GM12878 (cell line): Measurements from ENCODE around the gene IQCH. TPM values are rescaled to one million over a fixed set of nuclear protein-coding genes. Genes with fewer than 3 reads are reported as not detected.

Experiments
- ATAC-seq: fragments of 200-7000 bp; cut with Tn5 transposase; 3 replicates; pipeline ENCODE4 v1.9.1; 2020; ENCODE audit warnings: mild to moderate bottlenecking, moderate library complexity
- BruUV-seq: library from RNA; stranded (reverse); fragments of 400-500 nt; replicated peaks from 2 replicates; lab custom pipeline; 2021; lab: Mats Ljungman, UMichigan
- CTCF ChIA-PET: fragments of 300-600 bp; sonication (Branson Sonifier 250); formaldehyde crosslinking; extraction: SDS; loops from one replicate; lab custom pipeline; 2021; ENCODE audit warnings: inconsistent platforms; lab: Yijun Ruan, JAX
- POLR2A ChIA-PET: fragments of 350-600 bp; formaldehyde crosslinking; extraction: SDS; loops from one replicate; lab custom pipeline; 2021; ENCODE audit warnings: inconsistent platforms; lab: Charles Lee
- RAD21 ChIA-PET: fragments of 300-600 bp; sonication (Branson Sonifier 250); formaldehyde crosslinking; loops from one replicate; lab custom pipeline; 2023; ENCODE audit warnings: antibody characterized with exemption; ENCODE audit not compliant: unreplicated experiment; lab: Charles Lee
- SMC1A ChIA-PET: fragments of 300-600 bp; sonication (Branson Sonifier 250); formaldehyde crosslinking; loops from one replicate; lab custom pipeline; 2023; ENCODE audit not compliant: unreplicated experiment, uncharacterized antibody; lab: Charles Lee
- DNase-seq: peaks from one replicate; pipeline ENCODE4 v3.0.0-alpha.2; 2011; ENCODE audit warnings: low read depth, low spot score
- FAIRE-seq: peaks from 3 replicates; lab custom pipeline; 2011; peaks lifted over from hg19 to GRCh38; lab: Jason Lieb, UNC
- H2AFZ ChIP-seq: 2 replicates; pipeline ENCODE4 v1.6.0; 2011; ENCODE audit warnings: low read depth, low read length, control low read depth; ENCODE audit not compliant: control insufficient read depth
- H3K27ac ChIP-seq: 2 replicates; pipeline ENCODE4 v1.5.1; 2011; ENCODE audit warnings: control low read depth; ENCODE audit not compliant: control insufficient read depth, insufficient read depth
- H3K27me3 ChIP-seq, 2 experiments: replicated peaks in 1 of 2; 2 replicates each; pipeline versions ENCODE4 v1.6.0 to v1.6.1; 2011; ENCODE audit warnings: low read length in 1 of 2; ENCODE audit not compliant: control insufficient read depth in 2 of 2, insufficient read depth in 2 of 2
- H3K36me3 ChIP-seq, 2 experiments: 2 replicates each; pipeline ENCODE4 v1.5.1; 2011; ENCODE audit warnings: low read length in 1 of 2; ENCODE audit not compliant: control insufficient read depth in 2 of 2, insufficient read depth in 2 of 2
- H3K4me1 ChIP-seq: 2 replicates; pipeline ENCODE4 v1.6.1; 2011; ENCODE audit warnings: mild to moderate bottlenecking, low read length, moderate library complexity, mixed read lengths; ENCODE audit not compliant: control insufficient read depth, insufficient read depth
- H3K4me2 ChIP-seq: 2 replicates; pipeline ENCODE4 v1.6.0; 2011; ENCODE audit warnings: control low read depth; ENCODE audit not compliant: control insufficient read depth, insufficient read depth
- H3K4me3 ChIP-seq: fragments of 200-600 bp; sonication (generic); 2 replicates; pipeline ENCODE4 v1.5.1; 2016
- H3K79me2 ChIP-seq: 2 replicates; pipeline ENCODE4 v1.6.0; 2011; ENCODE audit warnings: low read length; ENCODE audit not compliant: control insufficient read depth, insufficient read depth
- H3K9ac ChIP-seq: 2 replicates; pipeline ENCODE4 v1.8.0; 2011; ENCODE audit warnings: low read length, control low read depth, mixed read lengths; ENCODE audit not compliant: control insufficient read depth, insufficient read depth
- H3K9me3 ChIP-seq: replicated peaks from 3 replicates; pipeline ENCODE4 v1.5.1; 2011; ENCODE audit warnings: mild to moderate bottlenecking, low read length; ENCODE audit not compliant: control insufficient read depth, insufficient read depth
- H4K20me1 ChIP-seq: 2 replicates; pipeline ENCODE4 v1.6.0; 2011; ENCODE audit not compliant: control insufficient read depth, insufficient read depth
- BCL11A ChIP-seq: IDR thresholded peaks from 2 replicates; pipeline ENCODE4 v1.6.1; 2011; ENCODE audit warnings: low read depth, low read length
- BHLHE40 ChIP-seq, 2 experiments: fragments of 450-650 bp in 1 of 2; IDR thresholded peaks; 2 replicates each; pipeline ENCODE4 v1.6.1; 2011 to 2017; ENCODE audit warnings: low read depth in 2 of 2, borderline replicate concordance in 1 of 2, improper control_type of control experiment in 1 of 2, low read length in 1 of 2, mild to moderate bottlenecking in 1 of 2
- E2F4 ChIP-seq: IDR thresholded peaks from 2 replicates; pipeline ENCODE4 v1.6.1; 2012; ENCODE audit warnings: low read depth, low read length, improper control_type of control experiment
- ETV6 ChIP-seq, 2 experiments: fragments of 450-650 bp in 1 of 2; IDR thresholded peaks in 1 of 2; conservative IDR thresholded peaks in 1 of 2; 2 replicates each; pipeline ENCODE4 v1.6.1; 2014; ENCODE audit warnings: antibody characterized with exemption in 1 of 2, borderline replicate concordance in 1 of 2, low read depth in 1 of 2, mild to moderate bottlenecking in 1 of 2, moderate library complexity in 1 of 2
- NFYA ChIP-seq: IDR thresholded peaks from 2 replicates; pipeline ENCODE4 v1.6.1; 2011; ENCODE audit warnings: low read depth, mild to moderate bottlenecking, low read length, improper control_type of control experiment, borderline replicate concordance
- RUNX3 ChIP-seq: IDR thresholded peaks from 2 replicates; pipeline ENCODE4 v1.6.1; 2012; ENCODE audit warnings: low read length, inconsistent platforms
- SMARCA5 ChIP-seq: fragments of 450-650 bp; IDR thresholded peaks from 2 replicates; pipeline ENCODE4 v1.6.1; 2017; ENCODE audit warnings: mild to moderate bottlenecking
- SREBF2 ChIP-seq: IDR thresholded peaks from 2 replicates; pipeline ENCODE4 v1.6.1; 2012; ENCODE audit warnings: mild to moderate bottlenecking, low read length
- TBL1XR1 ChIP-seq: IDR thresholded peaks from 2 replicates; pipeline ENCODE4 v1.6.1; 2012; ENCODE audit warnings: low read depth, low read length, improper control_type of control experiment
- ZNF384 ChIP-seq: IDR thresholded peaks from 2 replicates; pipeline ENCODE4 v1.6.1; 2012; ENCODE audit warnings: low read depth, mild to moderate bottlenecking, low read length, improper control_type of control experiment, borderline replicate concordance
- in situ Hi-C: fragments of 300-500 bp; cut with MboI; formaldehyde crosslinking; loops from 9 replicates; pipeline ENCODE4 v1.14.3; 2018; ENCODE audit warnings: mixed read lengths
- intact Hi-C: fragments of 100-400 bp; cut with micrococcal nuclease; formaldehyde crosslinking; loops from one replicate; pipeline ENCODE4 v1.14.2; 2022; ENCODE audit not compliant: unreplicated experiment
- polyA plus RNA-seq, 11 experiments: library from polyadenylated mRNA; depleted of rRNA in 4 of 11; unstranded in 6 of 11; stranded (reverse) in 5 of 11; fragments of >200 nt; fragmentation: Nextera tagmentation in 4 of 11; fragmentation: Illumina TruSeq in 1 of 11; extraction: Ambion mirVana in 4 of 11; extraction: Trizol in 1 of 11; gene quantifications; 1 replicate in 1 of 11; 2 replicates in 10 of 11; pipeline versions ENCODE4 v1.2.1 to v1.2.3, GENCODE V29; 2011 to 2016; ENCODE audit warnings: inconsistent platforms in 2 of 11, missing spikeins in 2 of 11, low read depth in 1 of 11
- total RNA-seq, 4 experiments: library from RNA; depleted of rRNA in 3 of 4; stranded (reverse); fragments of >200 nt in 3 of 4; fragmentation: Illumina TruSeq in 1 of 4; extraction: Trizol in 1 of 4; gene quantifications; 2 replicates each; pipeline versions ENCODE4 v1.2.1 to v1.2.3, GENCODE V29; 2013 to 2021
- TF ChIP-seq, protein P1 (sequence below): fragments of 150-350 bp; IDR thresholded peaks from 2 replicates; pipeline ENCODE4 v1.6.1; 2016; ENCODE audit warnings: low read depth, low read length
- TF ChIP-seq, protein P2 (sequence below): fragments of 450-650 bp; IDR thresholded peaks from 2 replicates; pipeline ENCODE4 v1.6.1; 2017; ENCODE audit warnings: borderline replicate concordance
- TF ChIP-seq, protein P3 (sequence below): fragments of 450-650 bp; IDR thresholded peaks from 2 replicates; pipeline ENCODE4 v1.6.1; 2016; ENCODE audit warnings: mild to moderate bottlenecking

IQCH gene
- total and polyA plus RNA-seq, 10 of the 15 experiments (the other 5 are each of a cell fraction or from before 2014, with no cell fraction given), result 0.29 to 1.3 (median 0.99) TPM

DNA sequence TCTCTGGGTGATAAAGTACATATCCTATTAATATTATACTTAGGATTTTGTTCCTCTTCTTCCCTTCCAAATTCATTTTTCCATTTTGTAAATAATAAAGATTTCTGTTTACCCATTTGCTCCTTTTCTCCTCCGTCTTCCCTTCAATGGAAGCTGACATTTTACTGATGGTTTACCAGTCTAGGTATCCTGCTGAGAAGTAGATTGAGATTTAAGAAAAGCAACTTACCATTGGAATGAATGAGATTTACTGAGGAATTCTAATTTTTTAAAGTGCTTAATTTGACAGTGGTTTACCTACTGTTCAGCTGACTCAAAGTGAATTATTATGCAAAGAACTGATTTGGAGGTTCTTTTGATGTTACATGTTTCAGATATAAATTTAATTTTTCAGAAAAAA lies 268.7 kb downstream of the IQCH start (continued):
- TF ChIP-seq, protein P1, sequence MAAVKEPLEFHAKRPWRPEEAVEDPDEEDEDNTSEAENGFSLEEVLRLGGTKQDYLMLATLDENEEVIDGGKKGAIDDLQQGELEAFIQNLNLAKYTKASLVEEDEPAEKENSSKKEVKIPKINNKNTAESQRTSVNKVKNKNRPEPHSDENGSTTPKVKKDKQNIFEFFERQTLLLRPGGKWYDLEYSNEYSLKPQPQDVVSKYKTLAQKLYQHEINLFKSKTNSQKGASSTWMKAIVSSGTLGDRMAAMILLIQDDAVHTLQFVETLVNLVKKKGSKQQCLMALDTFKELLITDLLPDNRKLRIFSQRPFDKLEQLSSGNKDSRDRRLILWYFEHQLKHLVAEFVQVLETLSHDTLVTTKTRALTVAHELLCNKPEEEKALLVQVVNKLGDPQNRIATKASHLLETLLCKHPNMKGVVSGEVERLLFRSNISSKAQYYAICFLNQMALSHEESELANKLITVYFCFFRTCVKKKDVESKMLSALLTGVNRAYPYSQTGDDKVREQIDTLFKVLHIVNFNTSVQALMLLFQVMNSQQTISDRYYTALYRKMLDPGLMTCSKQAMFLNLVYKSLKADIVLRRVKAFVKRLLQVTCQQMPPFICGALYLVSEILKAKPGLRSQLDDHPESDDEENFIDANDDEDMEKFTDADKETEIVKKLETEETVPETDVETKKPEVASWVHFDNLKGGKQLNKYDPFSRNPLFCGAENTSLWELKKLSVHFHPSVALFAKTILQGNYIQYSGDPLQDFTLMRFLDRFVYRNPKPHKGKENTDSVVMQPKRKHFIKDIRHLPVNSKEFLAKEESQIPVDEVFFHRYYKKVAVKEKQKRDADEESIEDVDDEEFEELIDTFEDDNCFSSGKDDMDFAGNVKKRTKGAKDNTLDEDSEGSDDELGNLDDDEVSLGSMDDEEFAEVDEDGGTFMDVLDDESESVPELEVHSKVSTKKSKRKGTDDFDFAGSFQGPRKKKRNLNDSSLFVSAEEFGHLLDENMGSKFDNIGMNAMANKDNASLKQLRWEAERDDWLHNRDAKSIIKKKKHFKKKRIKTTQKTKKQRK, result no peak
- no peak for TF ChIP-seq NFYA

GRCh38 chr15:67524235-67524634 lies 269.6 kb downstream of the IQCH start:
- H3K27ac ChIP-seq, result no peak overlapping the region
- ChIA-PET POLR2A (interaction anchor here (0.5 to 1.4 kb wide), 6 partner anchors 16 to 1784 kb away, joined by 3 to 8 read pairs (median 4); no protein-coding TSS in a partner anchor), SMC1A (interaction anchor here (0.6 to 2.8 kb wide), 16 partner anchors 8 to 330 kb away, joined by 3 to 15 read pairs (median 4); no protein-coding TSS in a partner anchor), CTCF (interaction anchor here (0.8 to 2.0 kb wide), 11 partner anchors 9 to 312 kb away, joined by 3 to 7 read pairs (median 3); no protein-coding TSS in a partner anchor), RAD21 (interaction anchor here (0.8 to 2.0 kb wide), 6 partner anchors 18 to 238 kb away, joined by 3 to 6 read pairs (median 3); no protein-coding TSS in a partner anchor)
- peaks cover 39% of the 10 kb centered on the region for H3K79me2 ChIP-seq
- H3K4me2 ChIP-seq, result peak overlapping the region; percentile 29; the same call in 1 of the 2 replicates
- no peak overlapping the region for H3K4me3 ChIP-seq
- H2AFZ ChIP-seq, result no peak overlapping the region
- ATAC-seq (no peak), FAIRE-seq (no peak), DNase-seq (no peak)
- H3K4me1 ChIP-seq, result no peaks in the 10 kb centered on the region
- intact Hi-C loops (loop anchor here (5.0 kb wide), 1 partner anchor 318 kb away; the partner anchor contains the start of gene RNU6-1), in situ Hi-C loops (no loop called here)
- H4K20me1 ChIP-seq, result no peaks in the 10 kb centered on the region
- H3K27me3 ChIP-seq, result no peaks in the 10 kb centered on the region
- H3K36me3 ChIP-seq, result no peaks in the 10 kb centered on the region
- TF ChIP-seq BCL11A, result no peak
- no peak for TF ChIP-seq SREBF2
- TF ChIP-seq BHLHE40 (IDR thresholded peaks at IDR 0.05; ENCODE audit: borderline replicate concordance in 1 of 2, low read depth in 2 of 2, low read length in 1 of 2), result no peak
- no peak for TF ChIP-seq E2F4
- TF ChIP-seq ETV6 (conservative IDR thresholded peaks at IDR 0.05 in 1 of 2, IDR thresholded peaks at IDR 0.05 in 1 of 2; ENCODE audit: borderline replicate concordance in 1 of 2, low read depth in 1 of 2), result no peak
- TF ChIP-seq ZNF384, result no peak
- no peak for TF ChIP-seq SMARCA5
- TF ChIP-seq, protein P2, sequence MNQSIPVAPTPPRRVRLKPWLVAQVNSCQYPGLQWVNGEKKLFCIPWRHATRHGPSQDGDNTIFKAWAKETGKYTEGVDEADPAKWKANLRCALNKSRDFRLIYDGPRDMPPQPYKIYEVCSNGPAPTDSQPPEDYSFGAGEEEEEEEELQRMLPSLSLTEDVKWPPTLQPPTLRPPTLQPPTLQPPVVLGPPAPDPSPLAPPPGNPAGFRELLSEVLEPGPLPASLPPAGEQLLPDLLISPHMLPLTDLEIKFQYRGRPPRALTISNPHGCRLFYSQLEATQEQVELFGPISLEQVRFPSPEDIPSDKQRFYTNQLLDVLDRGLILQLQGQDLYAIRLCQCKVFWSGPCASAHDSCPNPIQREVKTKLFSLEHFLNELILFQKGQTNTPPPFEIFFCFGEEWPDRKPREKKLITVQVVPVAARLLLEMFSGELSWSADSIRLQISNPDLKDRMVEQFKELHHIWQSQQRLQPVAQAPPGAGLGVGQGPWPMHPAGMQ, result no peak
- TF ChIP-seq RUNX3, result no peak
- TF ChIP-seq, protein P3, sequence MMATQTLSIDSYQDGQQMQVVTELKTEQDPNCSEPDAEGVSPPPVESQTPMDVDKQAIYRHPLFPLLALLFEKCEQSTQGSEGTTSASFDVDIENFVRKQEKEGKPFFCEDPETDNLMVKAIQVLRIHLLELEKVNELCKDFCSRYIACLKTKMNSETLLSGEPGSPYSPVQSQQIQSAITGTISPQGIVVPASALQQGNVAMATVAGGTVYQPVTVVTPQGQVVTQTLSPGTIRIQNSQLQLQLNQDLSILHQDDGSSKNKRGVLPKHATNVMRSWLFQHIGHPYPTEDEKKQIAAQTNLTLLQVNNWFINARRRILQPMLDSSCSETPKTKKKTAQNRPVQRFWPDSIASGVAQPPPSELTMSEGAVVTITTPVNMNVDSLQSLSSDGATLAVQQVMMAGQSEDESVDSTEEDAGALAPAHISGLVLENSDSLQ, result no peak
- TF ChIP-seq TBL1XR1, result no peak
- no peak overlapping the region for H3K9ac ChIP-seq
- BruUV-seq, result no TSS peak
- H3K9me3 ChIP-seq, result no peaks in the 10 kb centered on the region
